HG03025 (cell line): ENCODE data around the gene RPN1.
"Not testable (repeated sequence)": the region's sequence is repeated elsewhere in the genome, so short reads cannot be mapped to it uniquely, and the experiment has no call there.

Experiments
- ATAC-seq: cut with Tn5 transposase; IDR thresholded peaks from one replicate; pipeline ENCODE4 v1.9.1; 2021; ENCODE audit warnings: mild to moderate bottlenecking, moderate library complexity; ENCODE audit not compliant: unreplicated experiment, low FRiP score

Gene RPN1

DNA sequence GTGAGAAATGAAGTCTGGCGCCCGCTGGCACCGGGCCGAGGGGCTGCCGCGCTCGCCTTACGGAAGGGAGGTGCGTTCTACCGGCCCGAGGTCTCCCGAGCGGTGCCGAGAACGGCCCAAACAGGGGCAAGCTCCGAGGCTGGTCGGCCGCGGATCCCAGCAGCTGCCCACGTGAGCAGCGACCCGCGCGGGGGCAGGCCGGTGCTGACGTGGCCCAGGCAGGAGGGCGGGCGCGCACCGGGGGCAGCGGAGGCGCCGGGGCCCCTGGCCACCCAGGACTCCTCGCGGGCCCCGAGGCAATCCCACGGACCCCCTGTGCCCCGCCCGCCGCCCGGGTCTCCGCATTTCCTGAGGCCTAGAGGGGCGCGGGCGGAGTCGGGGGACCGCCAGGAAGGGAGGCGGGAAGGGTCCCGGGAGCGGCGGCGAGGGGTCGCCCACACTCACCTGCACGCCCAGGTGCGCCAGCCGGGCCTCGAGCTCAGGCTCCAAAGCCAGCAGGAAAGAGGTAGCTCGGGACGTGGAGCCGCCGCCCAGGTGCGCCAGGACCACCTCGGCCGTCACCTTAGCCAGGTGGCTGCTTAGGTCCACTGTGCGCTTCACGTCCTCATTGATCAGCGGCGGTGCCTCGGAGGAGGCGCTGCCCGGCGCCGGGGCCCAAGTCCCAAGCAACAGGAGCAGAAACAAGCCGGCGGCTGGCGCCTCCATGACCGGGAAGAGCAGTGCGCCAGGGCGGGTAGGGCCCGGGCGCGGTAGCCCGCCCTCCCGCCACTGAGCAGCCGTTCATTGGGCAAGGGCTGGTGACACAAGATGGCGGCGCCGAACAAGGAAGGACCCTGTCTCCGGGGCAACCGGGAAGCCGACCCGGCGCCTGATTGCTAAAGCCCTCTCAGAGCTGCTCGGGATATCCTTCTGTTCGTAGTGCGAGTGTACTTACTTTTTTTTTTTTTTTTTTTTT is at the start of gene RPN1:
TSS of gene RPN1 (minus strand) at position 723 of the 955 bp plus-strand sequence. CDS start at position 705, 18 bp downstream.
- ATAC-seq = peak; percentile 88

DNA sequence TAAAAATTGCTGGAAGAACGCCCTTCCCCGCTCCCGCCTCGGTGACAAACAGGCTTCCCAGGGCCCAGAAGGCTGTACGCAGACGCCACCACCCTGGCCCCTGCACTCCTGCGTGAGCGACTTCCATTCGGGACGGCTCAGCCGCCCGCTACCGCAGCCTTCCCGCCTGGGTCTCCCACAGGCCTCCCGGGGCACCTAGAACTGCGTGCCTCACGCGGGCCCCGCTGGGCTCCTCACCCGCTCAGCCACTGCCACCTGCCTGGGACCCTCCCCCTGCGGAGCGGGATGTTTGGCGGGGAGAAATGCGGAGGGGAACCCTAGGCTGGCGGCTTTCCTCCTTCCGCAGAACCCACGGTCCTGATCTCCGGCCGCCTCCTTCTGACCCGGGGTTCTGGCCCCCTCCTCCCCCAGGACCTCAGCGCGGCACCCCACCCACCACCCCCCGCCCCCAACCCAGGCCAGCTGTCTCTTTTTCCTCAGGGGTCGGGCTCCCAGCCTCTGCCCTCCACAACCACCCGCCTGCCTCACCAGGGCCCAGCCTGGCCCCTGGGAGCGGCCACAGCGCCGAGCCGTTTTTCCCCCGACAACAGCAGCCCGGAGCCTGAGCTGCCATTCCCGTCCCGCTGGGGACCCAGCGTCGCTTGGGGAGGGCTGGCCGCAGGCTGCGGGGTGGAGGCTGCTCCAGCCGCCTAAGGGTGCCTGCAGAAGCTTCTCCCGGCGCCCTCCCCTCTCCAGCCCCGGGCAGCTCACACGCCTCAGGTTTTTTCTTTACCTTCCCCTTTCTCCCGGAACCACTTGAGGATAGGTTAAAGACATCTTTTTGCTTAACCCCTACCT is 47.8 kb upstream of the RPN1 start:
- no peak for ATAC-seq

DNA sequence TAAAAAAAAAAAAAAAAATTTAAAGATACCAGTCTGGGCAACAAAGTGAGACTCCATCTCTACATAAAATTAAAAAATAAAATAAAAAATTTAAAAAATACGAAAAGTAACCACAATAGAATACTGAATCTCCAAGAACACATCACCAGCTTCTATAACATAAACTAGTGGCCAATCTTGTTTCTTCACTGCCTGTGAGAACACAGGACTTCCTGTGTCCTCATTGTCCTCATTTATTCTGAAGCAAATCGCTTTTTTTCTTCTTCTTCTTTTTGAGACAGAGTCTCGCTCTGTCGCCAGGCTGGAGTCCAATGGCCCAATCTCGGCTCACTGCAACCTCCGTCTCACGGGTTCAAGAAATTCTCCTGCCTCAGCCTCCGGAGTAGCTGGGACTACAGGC is 46.7 kb upstream of the RPN1 start:
- no peak for ATAC-seq

DNA sequence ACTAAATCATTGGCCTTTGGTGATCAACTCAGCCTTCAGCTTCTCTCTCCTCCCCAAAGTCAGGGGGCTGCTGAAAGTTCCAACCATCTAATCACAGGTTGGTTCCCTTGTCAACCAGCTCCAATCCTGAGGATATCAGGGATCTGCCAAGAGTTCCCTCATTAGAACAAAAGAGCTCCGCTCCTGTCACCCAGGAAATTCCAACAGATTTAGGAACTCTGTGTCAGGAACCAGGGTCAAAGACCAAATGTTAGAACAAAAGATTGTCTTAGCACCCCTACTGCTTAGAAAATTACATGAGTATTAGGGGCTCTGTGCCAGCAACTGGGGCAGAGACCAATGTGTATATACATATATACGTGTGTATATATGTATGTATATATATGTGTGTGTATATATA is 43.1 kb upstream of the RPN1 start:
- ATAC-seq = no peak

DNA sequence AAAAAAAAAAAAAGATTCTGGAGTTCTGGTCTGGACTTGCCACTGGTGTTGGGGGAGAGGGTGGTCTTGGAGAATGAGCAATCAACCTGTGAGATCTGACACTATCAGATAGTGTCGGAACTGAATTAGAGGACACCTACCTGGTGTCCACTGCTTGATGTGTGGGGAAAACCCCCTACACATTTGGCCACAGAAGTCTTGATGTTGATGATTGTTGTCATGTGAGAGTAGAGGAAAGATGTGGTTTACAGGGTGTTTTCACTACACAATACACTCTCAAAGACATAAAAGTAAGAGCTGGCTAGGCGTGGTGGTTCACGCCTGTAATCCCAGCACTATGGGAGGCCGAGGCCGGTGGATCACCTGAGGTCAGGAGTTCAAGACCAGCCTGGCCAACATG is 38.4 kb upstream of the RPN1 start:
- ATAC-seq = no peak

DNA sequence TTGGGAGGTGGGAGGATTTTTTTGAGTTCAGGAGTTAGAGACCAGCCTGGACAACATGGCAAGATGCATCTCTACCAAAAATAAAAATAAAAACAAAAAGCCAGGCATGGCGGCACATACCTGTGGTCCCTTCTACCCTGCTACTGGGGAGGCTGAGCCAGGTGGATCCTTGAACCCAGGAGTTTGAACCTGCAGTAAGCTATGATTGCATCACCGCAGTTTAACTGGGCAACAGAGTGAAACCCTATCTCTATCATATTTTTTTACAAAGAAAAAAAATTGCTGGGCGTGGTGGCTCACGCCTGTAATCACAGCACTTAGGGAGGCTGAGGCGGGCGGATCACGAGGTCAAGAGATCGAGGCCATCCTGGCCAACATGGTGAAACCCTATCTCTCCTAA is 35.8 kb upstream of the RPN1 start:
- ATAC-seq = no peak

DNA sequence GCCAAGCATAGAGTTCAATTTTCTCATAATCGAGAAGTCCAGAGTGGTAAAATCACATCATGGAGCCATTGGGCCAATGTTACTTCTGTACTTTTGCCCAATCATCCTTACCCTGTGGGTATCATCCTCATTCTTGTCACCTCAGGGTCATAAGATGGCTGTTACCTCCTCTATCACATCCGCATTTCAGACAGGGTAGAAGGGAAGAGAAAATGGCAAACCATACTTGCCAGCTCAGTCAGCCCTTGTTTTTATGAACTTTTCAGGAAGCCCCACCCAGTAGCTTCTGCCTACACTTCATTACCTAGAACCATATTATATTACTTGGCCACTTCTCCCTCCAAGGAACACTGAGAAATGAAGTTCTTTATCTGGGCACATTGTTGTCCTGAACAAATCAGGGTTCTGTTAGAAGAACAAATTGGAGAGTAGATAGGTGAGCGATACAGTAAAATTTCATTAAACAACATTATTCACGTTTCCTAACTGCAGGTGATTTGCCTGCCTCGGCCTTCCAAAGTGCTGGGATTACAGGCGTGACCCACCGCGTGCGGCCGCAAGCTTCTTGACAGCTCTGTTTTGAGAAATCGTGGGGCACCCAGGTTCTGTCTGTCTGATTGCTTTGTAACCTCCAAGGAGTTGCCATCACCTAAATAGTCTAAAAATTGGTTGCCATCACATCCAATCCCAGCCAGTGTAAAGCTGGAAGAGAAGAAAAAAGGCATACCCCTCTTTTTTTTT is 34.5 kb upstream of the RPN1 start:
- ATAC-seq = no peak

DNA sequence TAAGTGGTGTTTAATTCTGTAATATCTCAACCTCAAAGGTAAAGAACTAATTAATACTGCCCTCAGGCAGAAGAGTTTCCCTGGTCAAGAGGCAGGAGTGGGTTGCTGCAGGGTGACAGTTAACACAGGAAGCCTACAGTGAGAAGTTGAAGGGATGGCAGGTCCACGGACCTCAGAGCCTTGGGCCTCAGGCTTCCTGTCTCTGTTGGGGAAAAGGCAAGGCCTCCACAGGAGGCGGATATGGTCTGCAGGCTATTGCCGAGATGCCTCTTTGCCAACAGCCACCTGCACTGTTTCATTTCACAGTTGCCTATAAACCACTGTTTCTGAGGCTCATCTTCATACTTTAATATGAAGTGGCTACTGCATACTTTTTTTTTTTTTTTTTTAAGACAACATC is 33.3 kb upstream of the RPN1 start:
- ATAC-seq = no peak

DNA sequence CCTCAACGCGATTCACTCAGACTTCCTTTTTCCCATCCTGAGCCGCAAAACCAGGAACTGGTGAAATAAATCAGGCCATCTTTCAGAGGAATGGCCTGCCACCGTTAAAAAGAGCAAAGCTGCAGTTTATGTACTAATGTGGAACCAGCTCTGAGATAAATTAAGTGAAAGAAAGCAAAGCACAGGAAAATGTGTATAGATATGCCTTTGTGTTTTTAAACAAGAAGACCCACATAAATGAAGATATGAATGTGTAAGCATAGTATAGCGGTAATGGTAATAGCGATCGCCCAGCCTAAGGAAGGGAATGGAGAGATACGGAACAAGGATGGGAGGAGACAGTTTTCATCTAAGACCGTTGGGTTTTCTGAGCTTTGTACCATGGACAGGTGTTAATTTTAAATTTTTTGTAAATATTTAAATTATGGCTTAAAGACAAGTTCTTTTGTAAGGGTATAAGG is 30.8 kb upstream of the RPN1 start:
- ATAC-seq = no peak

DNA sequence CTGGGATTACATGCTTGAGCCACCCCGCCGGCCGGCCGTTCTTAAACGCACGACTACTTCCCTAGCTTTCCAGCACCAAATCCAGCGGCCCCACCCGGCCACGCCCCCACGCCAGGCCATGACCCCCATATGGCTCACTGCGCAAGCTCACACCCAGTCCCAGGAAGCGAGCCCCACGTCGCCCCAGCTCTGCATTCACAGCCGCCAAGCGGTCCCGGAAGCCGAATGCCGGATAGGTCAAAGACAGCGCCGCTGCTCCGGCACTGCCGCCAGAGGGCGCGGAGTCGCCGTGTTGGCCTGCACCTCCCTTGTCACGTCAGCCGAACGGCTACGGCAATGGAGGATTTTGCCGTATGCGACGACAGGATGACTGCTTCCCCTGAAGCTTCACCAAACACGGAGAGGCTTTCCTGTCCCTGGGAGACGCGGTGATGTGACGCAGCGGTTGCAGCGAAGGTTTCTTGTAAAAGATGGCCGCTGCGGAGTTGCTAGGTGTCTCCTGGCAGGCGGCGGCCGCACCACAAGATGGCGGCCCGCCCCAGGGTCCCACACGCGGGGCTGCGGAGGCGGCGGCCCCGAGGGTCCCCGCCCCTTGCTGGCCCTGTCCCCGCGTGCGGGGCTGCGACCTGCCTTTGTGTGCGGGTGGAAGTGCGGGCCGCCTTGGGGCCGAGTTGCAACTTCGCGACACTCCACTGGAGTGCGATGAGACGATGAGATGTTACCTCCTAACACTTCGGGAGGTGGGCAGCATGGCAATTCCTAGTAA is 30.2 kb upstream of the RPN1 start:
- peak; percentile 93 for ATAC-seq

DNA sequence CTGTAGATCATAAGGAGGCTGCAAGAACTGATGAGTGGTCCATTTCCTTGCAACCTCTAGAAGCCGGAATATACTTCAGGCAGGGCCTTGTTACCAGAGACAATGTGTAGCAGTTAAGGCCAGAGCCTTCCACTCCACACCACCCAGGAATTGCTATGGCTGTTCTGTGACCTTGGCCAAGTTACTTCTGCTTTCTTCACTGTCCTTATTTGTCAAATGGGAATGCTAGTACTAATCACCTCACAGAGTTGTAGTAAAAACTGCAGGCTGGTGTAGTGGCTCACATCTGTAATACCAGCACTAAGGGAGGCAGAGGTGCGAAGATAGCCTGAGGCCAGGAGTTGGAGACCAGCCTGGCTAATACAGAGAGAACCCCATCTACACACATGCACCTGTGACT is 28.7 kb upstream of the RPN1 start:
- ATAC-seq = no peak

DNA sequence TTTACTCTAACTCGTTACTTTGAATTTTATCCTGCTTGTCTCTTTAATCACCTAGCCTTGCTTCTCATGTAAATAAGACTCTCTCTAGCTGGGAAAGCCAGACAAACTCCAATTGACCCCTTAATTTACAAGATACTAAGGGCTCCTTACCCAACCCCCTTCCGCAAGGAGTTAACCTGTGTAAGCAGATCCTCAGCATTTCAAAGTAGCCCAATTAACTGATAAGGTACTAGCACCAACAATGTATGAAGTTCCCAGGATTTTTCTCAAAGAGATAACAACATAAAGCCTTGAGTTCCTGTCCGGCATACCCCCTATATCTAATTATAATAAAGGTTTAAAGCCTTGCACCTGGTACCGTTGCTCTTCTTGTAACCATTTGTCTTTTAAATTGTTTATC is 25.2 kb upstream of the RPN1 start:
- ATAC-seq = not testable (repeated sequence)

DNA sequence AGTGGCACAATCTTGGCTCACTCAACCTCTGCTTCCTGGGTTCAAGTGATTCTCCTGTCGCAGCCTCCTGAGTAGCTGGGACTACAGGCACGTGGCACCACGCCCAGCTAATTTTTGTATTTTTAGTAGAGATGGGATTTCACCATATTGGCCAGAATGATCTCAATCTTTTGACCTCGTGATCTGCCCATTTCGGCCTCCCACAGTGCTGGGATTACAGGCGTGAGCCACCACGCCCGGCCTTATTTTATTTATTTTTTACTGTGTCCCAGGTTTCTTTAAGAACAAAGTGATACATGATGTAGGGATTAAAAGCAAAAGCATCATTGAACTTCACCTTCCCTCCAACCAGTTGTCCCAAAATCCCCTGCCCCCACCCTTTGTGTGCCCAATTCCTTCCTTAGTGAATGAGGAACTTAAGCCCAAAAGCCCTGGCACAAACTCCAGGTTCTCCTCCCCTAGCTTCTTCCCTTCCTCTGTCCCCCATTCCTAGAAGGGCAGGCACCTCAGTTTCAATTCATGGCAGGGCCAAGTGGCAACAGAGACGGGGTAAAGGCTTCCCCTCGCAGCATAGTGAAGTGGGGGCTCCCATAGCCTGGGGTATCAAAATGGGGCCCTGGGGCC is 23.7 kb upstream of the RPN1 start:
- ATAC-seq = no peak

DNA sequence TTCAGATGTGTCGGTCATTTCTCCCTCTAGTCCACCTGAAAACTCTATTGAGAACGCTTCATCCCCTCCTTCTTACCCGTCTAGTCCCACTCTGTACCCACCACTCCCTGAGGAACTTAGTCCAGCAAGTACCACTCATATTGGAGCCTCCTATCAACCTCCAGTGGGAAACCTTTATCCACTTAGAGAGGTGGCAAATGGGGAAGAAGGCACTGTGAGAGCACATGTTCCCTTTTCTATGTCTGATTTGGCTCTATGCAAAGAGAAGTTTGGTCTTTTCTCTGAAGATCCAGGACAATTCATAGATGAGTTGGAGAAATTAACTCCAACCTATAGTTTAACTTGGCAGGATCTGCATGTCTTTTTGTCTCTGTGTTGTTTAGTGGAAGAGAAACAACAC is 17.0 kb upstream of the RPN1 start:
- no peak for ATAC-seq

DNA sequence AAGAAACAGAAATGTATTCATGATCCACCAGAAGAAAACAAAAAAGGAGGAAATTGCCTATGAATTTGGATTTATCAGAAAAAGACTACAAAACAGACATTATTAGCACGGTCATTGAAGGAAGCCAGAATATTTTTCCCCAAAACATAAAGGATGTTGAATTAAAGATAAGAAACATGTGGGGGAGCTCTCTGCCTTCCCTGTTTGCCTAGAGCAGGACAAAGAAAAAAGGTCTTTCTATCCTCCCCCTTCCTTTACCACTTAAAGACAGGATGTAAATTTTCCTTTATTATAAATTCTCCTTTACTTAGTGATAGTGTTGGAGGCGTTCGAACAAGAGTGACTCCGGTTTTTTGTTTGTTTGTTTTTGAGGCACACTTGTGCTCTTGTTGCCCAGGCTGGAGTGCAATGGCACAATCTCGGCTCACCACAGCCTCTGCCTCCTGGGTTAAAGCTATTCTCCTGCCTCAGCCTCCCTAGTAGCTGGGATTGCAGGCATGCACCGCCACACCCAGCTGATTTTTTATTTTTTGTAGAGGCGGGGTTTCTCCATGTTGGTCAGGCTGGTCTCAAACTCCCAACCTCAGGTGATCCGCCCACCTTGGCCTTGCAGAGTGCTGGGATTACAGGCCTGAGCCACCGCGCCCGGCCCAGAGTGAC is 14.9 kb upstream of the RPN1 start:
- no peak for ATAC-seq

DNA sequence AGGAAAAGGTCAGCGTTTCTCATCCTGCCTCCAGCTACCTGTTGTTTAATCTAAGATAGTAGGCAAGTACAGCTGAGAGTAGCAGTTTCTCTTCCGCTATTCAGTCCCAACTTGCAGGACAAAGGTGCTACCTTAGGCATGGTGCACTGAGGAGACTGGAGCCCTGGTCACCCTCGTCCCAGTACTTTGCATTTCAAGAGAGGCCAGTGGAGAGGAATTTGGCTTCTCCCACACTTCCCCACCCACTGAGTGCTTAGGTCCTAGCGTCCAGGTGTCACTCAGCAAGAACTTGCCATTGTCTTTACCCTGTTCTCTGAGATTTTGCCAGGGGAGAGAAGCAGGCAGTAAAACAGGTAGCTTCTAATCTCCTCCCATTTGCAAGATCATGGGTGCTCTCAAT is 12.5 kb upstream of the RPN1 start:
- ATAC-seq = no peak

DNA sequence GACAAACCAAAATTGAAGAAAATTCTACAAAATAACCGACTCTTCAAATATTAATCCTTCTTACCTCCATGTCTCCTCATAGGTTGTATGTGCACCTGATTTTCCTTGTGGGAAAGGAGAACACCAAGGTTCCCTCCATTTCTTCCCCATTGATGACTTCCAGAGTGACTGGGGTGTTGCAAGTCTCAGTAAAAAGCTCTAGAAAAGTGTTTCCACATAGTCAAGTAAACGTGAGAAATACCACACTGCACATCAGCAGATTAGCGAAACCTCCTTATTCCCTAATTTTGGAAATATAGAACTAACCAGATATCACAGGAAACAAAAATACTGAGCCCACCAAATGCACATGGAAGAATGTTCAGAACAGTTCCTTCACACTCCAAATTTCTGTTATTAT is 4.9 kb upstream of the RPN1 start:
- ATAC-seq = no peak

DNA sequence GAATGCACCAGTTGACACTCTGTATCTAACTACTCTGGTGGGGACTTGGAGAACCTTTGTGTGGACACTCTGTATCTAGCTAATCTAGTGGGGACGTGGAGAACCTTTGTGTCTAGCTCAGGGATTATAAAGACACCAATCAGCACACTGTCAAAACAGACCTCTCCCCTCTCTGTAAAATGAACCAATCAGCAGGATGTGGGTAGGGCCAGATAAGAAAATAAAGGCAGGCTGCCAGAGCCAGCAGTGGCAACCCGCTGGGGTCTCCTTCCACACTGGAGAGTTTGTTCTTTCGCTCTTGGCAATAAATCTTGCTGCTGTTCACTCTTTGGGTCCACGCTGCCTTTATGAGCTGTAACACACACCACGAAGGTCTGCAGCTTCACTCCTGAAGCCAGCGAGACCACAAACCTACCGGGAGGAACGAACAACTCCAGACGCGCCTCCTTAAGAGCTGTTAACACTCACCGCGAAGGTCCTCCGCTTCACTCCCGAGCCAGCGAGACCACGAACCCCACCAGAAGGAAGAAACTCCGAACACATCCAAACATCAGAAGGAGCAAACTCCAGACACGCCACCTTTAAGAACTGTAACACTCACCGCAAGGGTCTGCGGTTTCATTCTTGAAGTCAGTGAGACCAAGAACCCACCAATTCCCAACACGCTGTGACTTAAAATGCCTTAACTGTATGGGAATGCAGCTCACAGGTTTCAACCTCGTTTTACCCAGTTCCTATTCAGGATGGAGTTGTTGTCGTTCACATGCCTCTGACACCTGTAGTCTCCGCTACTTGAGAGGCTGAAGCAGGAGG is 3.6 kb upstream of the RPN1 start:
- not testable (repeated sequence) for ATAC-seq
